AG10803 (cell line): ENCODE measurements around the gene CAMK2A.

Experiments
- DNase-seq: peaks from one replicate; pipeline ENCODE4 v3.0.0; 2010; ENCODE audit warnings: low read depth
- H3K4me3 ChIP-seq: 2 replicates; pipeline ENCODE4 v1.5.1; 2011; ENCODE audit warnings: mild to moderate bottlenecking, low read length, control low read depth
- CTCF ChIP-seq: conservative IDR thresholded peaks from 2 replicates; pipeline ENCODE4 v1.5.1; 2011; ENCODE audit warnings: mild to moderate bottlenecking, low read length, control low read depth, inconsistent platforms

CAMK2A gene

GRCh38 chr5:150329038-150329437, 39.5 kb upstream of the CAMK2A start:
- no peak for DNase-seq
- H3K4me3 ChIP-seq: no peak overlapping the region
- no peak for TF ChIP-seq CTCF

DNA sequence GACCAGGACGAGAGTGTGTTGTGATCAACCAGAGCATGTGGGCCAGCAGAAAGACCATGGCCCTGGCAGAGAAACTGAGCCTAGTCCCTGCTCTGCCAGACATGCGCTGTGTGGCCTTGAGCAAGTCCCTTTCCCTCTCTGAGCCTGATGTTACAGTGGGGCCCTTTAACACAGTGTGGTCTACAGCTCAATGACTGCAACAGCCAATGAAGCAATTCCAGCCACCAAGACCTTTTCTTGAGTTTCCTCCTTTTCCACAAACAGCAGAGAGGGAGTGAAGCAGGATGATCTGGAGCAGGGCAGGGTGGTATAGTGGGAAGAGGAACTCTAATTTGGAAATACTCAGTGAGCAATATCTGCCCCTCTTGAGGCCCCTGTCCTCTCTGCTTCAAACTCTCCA, 38.9 kb upstream of the CAMK2A start:
- no peak for TF ChIP-seq CTCF
- DNase-seq: no peak
- H3K4me3 ChIP-seq: no peak overlapping the region

- no peak for DNase-seq
- H3K4me3 ChIP-seq: no peak overlapping the region
- no peak for TF ChIP-seq CTCF
Measured at GRCh38 chr5:150327139-150327538, 37.6 kb upstream of the CAMK2A start.

GRCh38 chr5:150326707-150327106, 37.1 kb upstream of the CAMK2A start:
- DNase-seq: no peak
- no peak overlapping the region for H3K4me3 ChIP-seq
- TF ChIP-seq CTCF: no peak

GRCh38 chr5:150325426-150325825, 35.9 kb upstream of the CAMK2A start:
- TF ChIP-seq CTCF: no peak
- no peak for DNase-seq
- H3K4me3 ChIP-seq: no peak overlapping the region

DNA sequence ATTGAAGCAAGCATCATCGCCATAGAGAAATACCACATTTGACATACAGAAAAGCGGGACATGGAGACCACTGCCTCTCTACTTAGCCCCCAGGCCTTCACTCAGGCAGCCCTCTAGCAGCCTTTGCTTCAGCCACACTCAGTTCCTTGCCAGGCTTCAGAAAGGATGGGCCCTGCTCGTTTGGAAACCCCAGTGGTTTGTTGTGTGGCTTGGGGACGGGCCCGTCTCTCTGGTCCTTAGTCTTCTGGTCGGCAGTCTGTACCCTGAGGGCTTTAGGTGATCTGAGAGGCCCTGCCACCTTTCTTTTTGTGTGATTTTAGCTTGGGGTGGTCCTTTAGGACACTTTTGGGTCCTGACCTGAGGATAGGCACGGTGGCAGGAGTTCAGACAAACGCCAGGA, 34.2 kb upstream of the CAMK2A start:
- DNase-seq: no peak
- H3K4me3 ChIP-seq: no peak overlapping the region
- no peak for TF ChIP-seq CTCF

- no peak for TF ChIP-seq CTCF
- no peak overlapping the region for H3K4me3 ChIP-seq
- DNase-seq: peak; percentile 29
Measured at GRCh38 chr5:150323092-150323491, 33.5 kb upstream of the CAMK2A start.
